Amniotic stem cell (primary cell): ENCODE measurements around the gene DCAF7.

Experiments
- DNase-seq: peaks from one replicate; lab custom pipeline; 2025; lab: John Stamatoyannopoulos, UW

Gene DCAF7

GRCh38 chr17:63525190-63525946 is 24.9 kb upstream of the DCAF7 start:
- DNase-seq, result no peak

- DNase-seq, result no peak
Observed at GRCh38 chr17:63526861-63527260, 23.4 kb upstream of the DCAF7 start.

GRCh38 chr17:63528183-63528582 is 22.1 kb upstream of the DCAF7 start:
- DNase-seq, result no peak

- DNase-seq, result no peak
Observed at GRCh38 chr17:63529711-63530556, 20.3 kb upstream of the DCAF7 start.

GRCh38 chr17:63530557-63531021 is 19.7 kb upstream of the DCAF7 start:
- DNase-seq, result no peak

- DNase-seq, result no peak
Observed at GRCh38 chr17:63531022-63531965, 19.0 kb upstream of the DCAF7 start.

GRCh38 chr17:63533433-63534077 is 16.7 kb upstream of the DCAF7 start:
- no peak for DNase-seq

- no peak for DNase-seq
Observed at GRCh38 chr17:63534078-63534570, 16.2 kb upstream of the DCAF7 start.

- DNase-seq, result no peak
Observed at GRCh38 chr17:63534816-63535455, 15.3 kb upstream of the DCAF7 start.

GRCh38 chr17:63535640-63536039 is 14.6 kb upstream of the DCAF7 start:
- DNase-seq, result no peak

GRCh38 chr17:63537001-63537400 is 13.3 kb upstream of the DCAF7 start:
- DNase-seq, result no peak

GRCh38 chr17:63537991-63538692 is 12.1 kb upstream of the DCAF7 start:
- DNase-seq, result no peak

- DNase-seq, result no peak
Observed at GRCh38 chr17:63538693-63539595, 11.3 kb upstream of the DCAF7 start.

GRCh38 chr17:63540590-63540989 is 9.7 kb upstream of the DCAF7 start:
- no peak for DNase-seq

GRCh38 chr17:63542218-63542545 is 8.1 kb upstream of the DCAF7 start:
- no peak for DNase-seq

GRCh38 chr17:63542942-63543821 is 7.1 kb upstream of the DCAF7 start:
- no peak for DNase-seq

- DNase-seq, result no peak
Observed at GRCh38 chr17:63543822-63544420, 6.4 kb upstream of the DCAF7 start.
